GM21528 (cell line): ENCODE results near the gene CYTIP.

Experiments used
- ATAC-seq: cut with Tn5 transposase; IDR thresholded peaks from one replicate; pipeline ENCODE4 v1.9.1; 2021; ENCODE audit warnings: mild to moderate bottlenecking, moderate library complexity; ENCODE audit not compliant: unreplicated experiment, low FRiP score

CYTIP gene

DNA sequence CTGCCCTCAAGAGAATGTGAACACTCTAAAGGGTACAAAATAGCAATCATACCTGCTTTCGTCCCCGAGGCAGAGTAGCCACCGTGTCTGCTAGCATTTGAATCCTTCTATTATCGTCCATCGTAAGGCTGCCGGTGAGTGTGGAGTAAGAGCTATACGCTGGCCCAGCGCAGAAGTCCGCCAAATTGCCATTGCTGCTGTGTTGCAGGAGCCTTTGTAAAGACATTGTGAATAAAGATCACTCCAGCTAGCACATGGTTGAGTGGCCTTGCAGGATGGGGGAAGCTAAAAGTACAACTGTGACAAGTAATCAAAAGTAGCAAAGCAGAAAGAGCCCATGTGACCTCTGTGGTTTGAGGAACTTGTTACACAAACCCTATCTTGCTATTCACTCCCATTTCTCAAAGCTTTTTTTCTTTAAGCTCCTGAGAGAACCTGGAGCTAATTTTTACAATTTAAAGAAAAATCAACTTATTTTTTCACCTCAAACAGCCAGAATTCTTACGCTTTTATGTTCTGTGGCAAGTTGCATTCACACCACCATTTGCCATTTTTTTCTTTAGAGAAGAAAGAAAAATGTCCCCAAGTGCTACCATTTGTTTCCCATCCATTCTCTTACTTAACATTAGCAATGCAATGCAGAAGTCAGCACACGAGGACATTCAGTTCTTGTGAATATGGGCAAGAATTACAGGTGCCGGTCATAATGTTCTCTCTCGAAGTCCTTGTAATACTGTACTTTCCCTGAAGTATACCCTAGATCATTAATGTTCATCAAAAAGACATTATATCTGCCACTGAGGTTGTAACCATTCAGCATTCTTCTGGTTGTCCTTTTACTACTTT lies at the start of gene CYTIP:
Gene CYTIP (minus strand): TSS at position 295 of the 846 bp plus-strand sequence. CDS start 69 bp downstream, at position 226.
- ATAC-seq, result peak; percentile 45

DNA sequence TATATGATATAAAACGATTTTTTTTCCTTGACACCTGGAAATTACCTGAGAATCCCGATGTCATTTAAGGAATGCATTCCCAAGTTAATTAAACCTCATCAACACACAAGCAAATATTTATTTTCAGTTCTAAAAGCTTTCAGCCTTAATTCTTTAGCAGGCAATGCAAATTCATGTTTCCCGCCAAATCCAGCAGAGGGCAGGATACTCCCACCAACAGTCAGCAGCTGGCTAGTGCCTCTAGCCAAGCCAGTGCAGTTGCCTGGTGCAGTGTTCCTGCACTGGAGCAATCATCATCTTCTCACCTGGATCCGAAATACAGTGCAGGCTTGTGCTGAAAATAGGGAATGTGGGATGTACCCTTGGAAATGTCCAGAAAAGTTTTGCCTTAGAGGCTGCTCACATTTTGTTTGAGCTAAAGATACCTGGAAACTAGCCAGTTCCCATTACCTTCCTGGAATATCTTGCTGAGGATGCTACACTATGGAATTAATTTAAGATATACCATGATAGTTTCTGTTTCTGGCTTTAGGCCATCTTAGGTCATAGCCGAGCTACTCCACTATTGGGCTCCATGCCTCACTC lies 48.4 kb upstream of the CYTIP start:
- peak; percentile 97 for ATAC-seq

DNA sequence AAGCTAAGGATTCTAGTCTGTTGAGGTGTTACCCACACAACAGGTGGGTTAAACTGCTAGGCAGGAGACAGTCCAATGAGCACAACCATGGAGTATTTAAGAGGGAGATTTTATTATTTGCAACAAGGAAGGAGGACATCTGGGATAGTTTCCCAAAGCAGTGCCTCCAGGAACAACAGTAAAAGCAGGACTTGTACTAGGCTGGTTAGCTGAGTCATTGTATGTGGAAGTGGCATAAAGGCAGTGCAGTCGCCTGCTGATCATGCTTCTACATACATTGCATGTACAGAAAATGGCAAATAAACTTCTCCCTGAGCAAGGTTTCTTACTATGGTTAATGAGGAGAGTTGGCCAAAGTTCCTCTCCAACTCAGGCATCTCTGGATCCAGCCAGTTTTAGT lies 46.1 kb upstream of the CYTIP start:
- ATAC-seq, result no peak

DNA sequence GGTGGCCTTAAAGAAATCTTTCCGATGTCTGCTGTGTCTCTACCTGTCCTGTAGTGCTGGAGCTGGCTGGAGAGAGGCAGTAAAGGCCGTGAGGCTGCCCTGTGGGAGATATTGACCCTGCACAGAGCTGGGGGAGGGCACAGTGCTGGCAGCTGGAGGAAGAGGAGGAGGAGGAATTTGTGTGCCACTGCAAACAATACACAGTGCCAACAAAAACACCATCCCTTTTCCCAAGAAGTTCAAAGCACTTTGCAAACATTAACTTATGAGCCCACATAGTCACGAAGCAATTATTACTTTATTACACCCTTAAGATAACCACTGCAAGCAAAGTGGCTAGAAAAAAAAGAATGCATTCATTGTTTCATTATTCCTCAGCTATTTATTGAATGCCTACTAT lies 45.0 kb upstream of the CYTIP start:
- no peak for ATAC-seq

DNA sequence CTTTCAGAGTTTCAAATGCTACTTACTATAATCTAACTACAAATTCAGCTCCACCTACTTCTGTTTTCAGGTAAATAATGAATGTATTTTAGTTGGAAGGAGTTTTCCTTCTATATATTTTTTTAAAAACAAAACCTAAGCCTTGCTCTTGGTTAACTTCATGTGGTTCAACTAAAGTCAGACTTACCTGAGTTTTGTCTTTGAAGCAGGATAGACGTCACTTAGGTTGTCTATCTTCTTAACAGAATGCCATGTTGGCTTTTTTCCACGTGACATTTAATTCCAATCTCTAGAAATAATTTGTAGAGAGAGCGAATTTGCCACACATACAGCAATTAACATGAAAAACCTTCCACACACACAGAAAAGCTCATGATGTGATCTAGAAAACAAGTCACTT lies 43.9 kb upstream of the CYTIP start:
- no peak for ATAC-seq

DNA sequence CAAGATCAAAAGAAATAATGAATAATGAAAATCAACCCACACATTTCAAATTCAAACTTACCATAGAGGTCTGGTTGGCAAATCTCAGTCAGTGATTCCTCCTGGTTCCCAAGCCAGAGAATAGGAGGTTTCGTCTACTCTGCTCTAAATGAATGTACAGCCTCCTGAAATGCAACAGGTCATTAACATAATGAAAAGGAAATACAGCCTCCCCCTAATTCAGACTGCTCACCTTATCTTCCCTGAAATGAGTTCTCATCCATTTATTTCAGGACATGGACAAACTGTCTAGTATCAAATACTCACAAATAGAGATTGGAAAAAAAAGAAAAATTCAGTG lies 43.4 kb upstream of the CYTIP start:
- ATAC-seq, result no peak

DNA sequence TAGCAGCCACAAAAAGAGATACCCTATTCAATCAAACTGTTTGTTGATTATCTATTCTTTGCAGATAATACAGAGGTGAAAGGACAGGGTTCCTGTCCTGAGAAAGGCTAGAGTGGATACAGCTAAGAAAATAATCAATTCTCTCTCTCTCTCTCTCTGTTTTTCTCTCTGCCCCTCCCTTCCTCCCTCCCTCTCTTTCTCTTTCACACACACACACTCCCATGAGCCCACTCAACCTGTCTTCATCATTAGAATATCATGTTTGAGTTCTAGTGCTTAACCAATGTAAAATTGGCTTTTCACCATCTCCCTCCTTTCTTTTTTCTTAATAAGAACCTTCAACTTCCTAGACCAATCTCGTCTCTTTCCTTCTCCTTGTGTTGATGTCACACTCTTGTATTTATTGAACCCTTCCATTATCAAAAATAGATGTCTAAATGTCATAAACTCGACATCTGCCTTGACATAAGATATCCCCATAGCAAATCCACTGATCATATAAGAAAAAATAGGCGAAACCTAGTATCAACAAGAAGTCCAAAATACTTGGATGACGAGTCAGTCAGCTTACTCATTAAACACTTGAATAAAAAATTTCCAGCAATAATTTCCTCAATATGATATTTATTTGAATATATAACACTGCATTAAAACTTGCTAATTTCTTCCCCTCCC lies 42.8 kb upstream of the CYTIP start:
- no peak for ATAC-seq

DNA sequence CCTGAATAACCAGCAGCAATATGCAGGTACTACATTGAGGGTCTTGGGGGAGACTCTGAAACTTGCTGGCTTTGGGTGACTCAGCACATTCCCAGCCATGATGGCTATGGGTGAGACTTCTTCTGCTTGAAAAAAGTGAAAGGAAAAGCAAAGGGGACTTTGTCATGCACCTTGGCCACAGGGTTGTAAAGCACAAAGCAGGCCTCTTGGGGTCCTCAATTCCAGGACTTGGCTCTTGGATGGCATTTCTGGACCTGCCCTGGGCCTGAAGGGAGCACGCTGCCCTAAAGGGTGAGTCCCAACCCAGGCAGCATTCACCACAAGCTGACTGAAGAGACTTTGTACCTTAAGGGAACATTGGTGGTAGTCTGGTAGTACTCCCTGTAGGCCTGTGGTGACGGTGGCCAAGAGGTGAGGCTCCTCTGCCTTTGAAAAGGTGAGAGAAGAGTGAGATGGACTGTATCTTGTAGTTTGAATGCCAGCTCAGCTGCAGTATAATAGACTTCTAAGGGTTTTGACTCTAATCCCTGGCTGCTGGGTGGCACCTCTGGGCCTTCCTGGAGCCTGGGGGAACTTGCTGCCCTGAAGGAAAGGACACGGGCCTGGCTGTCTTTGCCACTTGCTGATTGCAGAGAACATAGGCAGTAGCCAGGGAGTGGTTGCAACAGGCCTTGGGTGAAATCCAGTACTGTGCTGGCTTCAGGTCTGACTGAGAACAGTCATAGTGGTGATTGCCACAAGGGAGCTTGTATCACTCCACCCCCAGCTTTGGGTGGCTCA lies 36.5 kb upstream of the CYTIP start:
- ATAC-seq, result peak; percentile 80

DNA sequence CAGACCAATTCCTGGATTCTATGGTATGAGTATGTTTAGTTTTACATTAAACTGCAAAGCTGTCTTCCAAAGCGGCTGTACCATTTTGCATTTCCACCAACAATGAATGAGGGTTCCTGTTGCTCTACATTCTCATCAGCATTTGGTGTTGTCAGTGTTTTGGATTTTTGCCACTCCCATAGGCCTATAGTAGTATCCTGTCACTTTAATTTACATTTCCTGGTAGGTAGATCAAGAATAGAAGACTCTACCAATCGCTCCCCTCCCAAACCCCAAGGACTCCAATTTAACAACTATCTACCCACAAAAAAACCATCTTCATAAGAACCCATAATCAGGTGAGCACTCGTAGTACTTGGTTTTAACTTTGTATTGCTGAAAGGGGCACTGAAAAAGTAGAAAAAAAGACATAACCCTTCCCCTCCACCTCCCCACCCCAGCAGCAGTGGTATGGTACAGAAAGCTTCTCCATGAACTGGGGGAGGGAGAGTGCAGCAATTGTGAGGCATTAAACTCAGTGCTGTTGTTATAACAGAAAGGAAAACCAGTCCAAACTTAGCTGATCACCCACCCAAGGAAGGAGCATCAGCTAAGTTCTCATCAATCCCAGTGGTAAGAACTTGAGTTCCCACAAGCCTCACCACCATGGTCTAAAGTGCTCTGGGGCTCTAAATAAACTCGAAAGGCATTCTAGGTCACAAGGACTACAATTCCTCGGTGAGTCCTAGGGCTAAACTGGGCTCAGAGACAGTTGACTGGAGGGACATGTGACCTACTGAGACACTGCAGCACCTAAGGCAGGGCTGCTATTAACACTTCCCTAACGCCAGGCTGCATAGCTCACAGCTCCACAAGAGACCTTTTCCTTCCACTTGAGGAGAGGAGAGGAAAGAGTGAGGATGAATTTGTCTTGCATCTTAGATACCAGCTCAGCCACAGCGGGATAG lies 35.5 kb upstream of the CYTIP start:
- ATAC-seq, result peak; percentile 44

DNA sequence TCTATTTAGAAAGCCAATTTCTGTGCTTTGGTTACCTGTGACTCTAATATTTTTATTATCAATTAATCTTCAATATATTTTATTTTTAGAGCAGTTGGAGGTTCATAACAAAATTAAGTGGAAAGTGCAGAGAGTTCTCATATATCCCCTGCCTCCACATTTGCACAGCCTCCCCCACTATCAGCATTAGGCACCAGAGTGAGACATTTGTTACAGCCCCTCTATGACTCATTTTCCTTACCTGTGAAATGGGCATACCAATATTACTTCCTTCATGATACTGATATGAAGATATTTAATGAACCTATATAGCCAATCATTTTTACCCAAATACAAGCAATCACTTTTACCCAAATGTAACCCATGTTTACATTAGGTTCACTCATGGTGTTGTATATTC lies 34.0 kb upstream of the CYTIP start:
- no peak for ATAC-seq

DNA sequence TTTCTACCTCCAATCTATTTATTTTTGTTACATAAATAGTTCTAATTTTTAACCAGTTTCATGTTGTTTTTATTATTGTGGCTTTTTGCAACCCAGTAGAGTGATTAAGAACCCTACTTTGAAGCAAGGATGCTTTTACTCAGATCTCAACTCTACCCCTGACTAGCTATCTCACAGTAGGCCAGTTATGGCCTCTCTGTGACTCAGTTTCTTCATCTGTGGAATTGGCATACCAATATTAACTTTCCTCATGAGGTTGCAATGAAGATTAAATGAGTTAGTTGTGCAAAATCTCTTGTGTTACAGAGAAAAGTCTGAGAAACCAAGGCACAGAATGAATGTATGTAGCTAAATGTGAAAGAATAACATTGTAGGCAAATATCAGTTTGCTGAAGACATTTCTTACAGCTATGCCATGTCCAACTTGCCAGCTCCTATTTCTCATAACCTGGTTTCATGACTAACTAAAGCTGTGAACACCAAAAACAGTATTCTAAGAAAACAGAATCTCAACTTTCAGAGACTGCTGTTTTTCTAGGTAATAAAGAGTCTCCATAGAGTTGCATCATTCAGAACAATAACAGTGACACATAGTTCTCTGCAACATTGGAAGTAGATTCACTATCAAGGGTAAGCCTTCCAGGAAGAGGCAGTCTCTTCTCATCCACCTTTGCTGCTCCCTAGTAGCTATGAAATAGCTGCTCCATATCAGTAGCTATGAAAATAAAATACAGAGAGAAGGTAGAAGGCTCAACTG lies 33.2 kb upstream of the CYTIP start:
- no peak for ATAC-seq

DNA sequence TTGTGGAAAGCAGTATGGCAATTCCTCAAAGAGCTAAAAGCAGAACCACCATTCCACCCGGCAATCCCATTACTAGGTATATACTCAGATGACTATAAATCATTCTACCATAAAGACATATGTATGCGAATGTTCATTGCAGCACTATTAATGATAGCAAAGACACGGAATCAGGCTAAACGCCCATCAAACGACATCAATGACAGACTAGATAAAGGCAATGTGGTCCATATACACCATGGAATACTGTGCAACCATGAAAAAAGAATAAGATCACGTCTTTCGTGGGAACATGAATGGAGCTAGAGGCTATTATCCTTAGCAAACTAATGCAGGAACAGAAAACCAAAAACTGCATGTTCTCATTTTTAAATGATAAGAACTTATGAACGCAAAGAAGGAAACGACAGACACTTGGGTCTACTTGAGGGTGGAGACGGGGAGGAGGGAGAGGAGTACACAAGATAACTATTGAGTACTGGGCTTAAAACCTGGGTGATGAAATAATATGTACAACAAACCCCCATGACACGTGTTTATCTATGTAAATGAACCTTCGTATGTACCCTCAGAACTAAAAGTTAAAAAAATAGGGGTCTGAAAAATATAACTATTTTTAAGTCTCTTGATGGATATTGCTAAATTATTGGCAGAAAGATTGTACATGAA lies 32.0 kb upstream of the CYTIP start:
- no peak for ATAC-seq

DNA sequence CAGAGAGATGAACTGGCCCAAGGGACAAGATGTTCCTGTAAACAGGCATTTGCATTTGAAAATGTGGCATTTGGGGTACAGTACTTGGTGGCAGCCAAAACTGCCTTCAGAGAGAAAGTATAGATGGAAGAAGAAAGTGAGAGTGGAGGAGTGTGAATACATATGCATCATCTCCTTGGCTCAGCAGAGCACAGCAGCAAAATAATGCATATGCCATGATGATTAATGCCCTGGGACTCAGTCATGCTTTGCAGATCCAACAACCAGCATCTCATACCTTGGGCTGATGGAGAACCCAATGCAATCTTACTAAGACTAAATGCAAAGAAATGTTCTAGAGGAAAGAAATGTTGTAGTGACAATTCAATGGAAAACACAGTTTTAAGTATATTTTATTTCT lies 29.7 kb upstream of the CYTIP start:
- no peak for ATAC-seq

DNA sequence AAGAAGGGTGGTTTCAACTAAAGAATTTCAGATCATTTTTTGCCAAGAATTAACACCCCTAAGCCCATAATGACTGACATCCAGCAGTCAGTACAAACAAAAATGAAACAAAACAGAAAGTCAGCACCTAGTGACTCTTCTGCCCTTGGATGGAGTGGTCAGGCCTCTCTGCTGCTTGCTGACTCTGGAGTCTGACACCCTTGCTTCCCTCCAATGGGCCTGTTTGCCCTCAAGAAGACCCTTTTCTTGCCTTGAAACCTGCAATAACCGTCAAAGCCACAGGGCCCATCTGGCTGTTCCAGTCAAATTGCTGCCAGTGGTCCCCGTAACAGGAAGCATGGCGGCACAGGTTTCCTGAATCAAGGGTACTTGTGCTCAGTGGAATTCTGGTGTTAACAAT lies 27.2 kb upstream of the CYTIP start:
- no peak for ATAC-seq

DNA sequence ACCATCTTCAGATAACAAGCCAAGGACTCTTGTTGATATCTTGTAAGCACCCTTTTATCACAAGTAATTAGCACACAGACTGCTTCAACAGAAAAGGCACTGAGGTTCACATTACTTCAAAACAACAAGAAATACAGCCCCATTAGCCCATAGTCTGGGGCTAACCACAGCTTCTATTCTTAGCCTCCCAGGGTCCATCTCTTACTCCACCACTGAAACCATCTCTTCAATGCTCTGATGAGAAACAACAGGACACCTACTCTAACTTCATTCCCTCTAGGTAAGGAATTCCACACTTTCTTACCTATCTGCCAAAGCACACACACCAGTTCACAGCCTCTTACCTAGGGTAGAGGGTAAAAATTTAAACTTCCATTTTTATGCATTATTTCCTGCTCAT lies 26.4 kb upstream of the CYTIP start:
- peak; percentile 53 for ATAC-seq

DNA sequence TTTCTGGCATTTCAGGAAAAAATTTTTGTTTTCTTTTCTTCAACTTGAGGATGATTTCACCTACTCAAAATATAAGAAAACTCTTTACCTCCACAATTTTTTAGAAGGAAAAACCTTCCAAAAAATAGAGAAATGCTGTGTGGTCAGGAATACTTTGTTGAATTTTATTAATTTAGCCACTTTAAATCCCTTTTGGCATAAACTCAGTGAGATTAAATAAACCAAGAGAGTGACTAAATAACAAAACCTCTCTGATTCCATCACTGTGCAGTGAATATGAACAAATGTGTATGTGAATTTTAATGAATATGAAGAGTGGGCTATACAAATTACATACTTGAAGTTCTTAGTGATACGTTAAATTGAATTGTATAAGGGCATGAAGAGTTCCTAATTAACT lies 25.8 kb upstream of the CYTIP start:
- no peak for ATAC-seq

DNA sequence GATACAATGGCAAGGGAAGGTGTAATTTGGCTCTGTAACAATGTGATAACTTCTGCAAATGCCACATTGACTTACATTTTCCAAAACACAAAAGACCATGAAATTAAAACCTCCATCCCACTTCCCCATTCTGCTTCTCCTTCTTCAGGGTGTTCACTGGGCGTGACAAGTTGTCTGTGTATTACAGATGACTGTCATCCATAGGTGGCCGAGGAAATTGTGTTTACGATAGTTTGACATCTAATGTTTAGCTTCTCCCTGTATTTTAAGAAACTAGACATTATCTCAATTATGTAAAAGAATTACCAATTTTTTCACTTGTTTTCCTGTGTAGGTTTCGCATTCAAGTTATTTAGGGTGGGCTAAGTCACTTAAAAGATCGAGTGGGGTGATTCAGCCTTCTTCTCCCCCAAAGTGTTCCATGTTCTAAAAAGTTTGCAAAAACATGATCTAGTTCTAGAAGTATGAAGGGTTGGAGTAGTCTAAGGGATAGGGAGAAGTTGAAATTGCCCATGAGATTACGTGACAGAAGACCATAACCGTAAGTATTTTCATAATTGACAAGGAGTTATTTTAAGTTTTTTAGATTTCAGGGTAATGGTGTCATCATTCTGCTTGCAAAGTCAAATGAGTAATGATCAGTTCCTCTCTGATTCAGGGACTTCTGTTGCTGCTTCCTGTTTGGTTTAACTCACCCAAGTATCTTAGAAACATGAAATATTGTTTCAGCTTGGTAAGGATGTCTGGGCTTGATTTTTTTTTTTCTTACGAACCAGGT lies 25.2 kb upstream of the CYTIP start:
- ATAC-seq, result peak; percentile 87

DNA sequence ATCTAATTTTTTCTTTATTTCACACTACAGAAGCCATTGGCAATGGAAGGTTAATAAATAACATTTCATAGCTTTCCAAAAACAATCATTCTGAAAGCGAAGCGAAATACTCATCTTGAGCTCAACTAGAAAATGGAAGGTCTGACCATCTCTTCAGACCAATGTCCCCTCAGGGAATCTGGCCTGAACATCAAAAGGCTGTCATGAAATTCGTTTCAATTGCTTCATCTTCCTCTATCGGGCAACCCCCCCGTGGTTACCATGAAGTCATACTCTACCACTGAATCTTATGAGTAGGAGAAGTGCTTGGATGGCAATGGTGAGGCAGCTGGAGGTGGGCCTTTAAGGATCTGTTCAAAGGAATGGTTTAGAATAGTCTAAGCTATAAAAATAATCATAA lies 22.9 kb upstream of the CYTIP start:
- ATAC-seq, result no peak
